Mesothelial cell of epicardium (in vitro differentiated cells): ENCODE measurements around the gene ACKR1. TPM values are rescaled to one million over a fixed set of nuclear protein-coding genes. Genes with fewer than 3 reads are reported as not detected.

Experiments used
- DNase-seq, 2 experiments: peaks; one replicate each; pipeline ENCODE4 v3.0.0; 2021; ENCODE audit warnings: low spot score in 2 of 2; ENCODE audit not compliant: unreplicated experiment in 2 of 2
- H3K27ac Mint-ChIP-seq: 2 replicates; pipeline ENCODE4 v1.8.0; 2021; ENCODE audit warnings: mixed read lengths
- H3K27me3 Mint-ChIP-seq: 2 replicates; pipeline ENCODE4 v1.8.0; 2021; ENCODE audit warnings: low read depth, mixed read lengths
- H3K36me3 Mint-ChIP-seq: 2 replicates; pipeline ENCODE4 v1.8.0; 2021; ENCODE audit warnings: mixed read lengths
- H3K4me1 Mint-ChIP-seq: 2 replicates; pipeline ENCODE4 v1.8.0; 2021; ENCODE audit warnings: mixed read lengths
- H3K4me3 Mint-ChIP-seq: 2 replicates; pipeline ENCODE4 v1.8.0; 2021; ENCODE audit warnings: mild to moderate bottlenecking, moderate library complexity, mixed read lengths
- H3K9me3 Mint-ChIP-seq: 2 replicates; pipeline ENCODE4 v1.8.0; 2021; ENCODE audit warnings: mixed read lengths
- CTCF ChIP-seq: fragments of 200-600 bp; sonication (generic); IDR thresholded peaks from one replicate; pipeline ENCODE4 v1.5.0; 2021; ENCODE audit warnings: antibody characterized with exemption; ENCODE audit not compliant: unreplicated experiment
- total RNA-seq: library from RNA; stranded (reverse); gene quantifications from 3 replicates; pipeline ENCODE4 v1.2.1, GENCODE V29; 2021

Gene ACKR1
- total RNA-seq, 1 donor from 2014 or later: 0.38 TPM

GRCh38 chr1:159207774-159208173 lies 3.1 kb downstream of the ACKR1 start:
- H3K9me3 Mint-ChIP-seq: no peaks in the 10 kb centered on the region
- H3K4me3 Mint-ChIP-seq: no peak overlapping the region
- no peaks in the 10 kb centered on the region for H3K36me3 Mint-ChIP-seq
- peaks cover 89% of the 10 kb centered on the region for H3K27me3 Mint-ChIP-seq
- no peak for TF ChIP-seq CTCF
- no peak for DNase-seq
- H3K27ac Mint-ChIP-seq: no peak overlapping the region
- peaks cover 8% of the 10 kb centered on the region for H3K4me1 Mint-ChIP-seq

GRCh38 chr1:159208175-159208825 lies 3.6 kb downstream of the ACKR1 start:
- Mint-ChIP-seq H3K4me1 (peaks cover 8% of the 10 kb centered on the region), H3K4me3 (no peak overlapping the region), H3K27ac (no peak overlapping the region), H3K9me3 (no peaks in the 10 kb centered on the region), H3K27me3 (peaks cover 86% of the 10 kb centered on the region), H3K36me3 (no peaks in the 10 kb centered on the region)
- no peak for TF ChIP-seq CTCF
- no peak for DNase-seq

GRCh38 chr1:159209061-159209460 lies 4.4 kb downstream of the ACKR1 start:
- no peak overlapping the region for H3K27ac Mint-ChIP-seq
- DNase-seq: no peak
- H3K27me3 Mint-ChIP-seq: peaks cover 81% of the 10 kb centered on the region
- no peak for TF ChIP-seq CTCF
- H3K36me3 Mint-ChIP-seq: no peaks in the 10 kb centered on the region
- no peak overlapping the region for H3K4me3 Mint-ChIP-seq
- no peaks in the 10 kb centered on the region for H3K9me3 Mint-ChIP-seq
- peaks cover 8% of the 10 kb centered on the region for H3K4me1 Mint-ChIP-seq

GRCh38 chr1:159211331-159212136 lies 6.9 kb downstream of the ACKR1 start:
- Mint-ChIP-seq H3K9me3 (no peaks in the 10 kb centered on the region), H3K36me3 (no peaks in the 10 kb centered on the region), H3K27me3 (peaks cover 80% of the 10 kb centered on the region), H3K4me3 (no peak overlapping the region), H3K27ac (no peak overlapping the region), H3K4me1 (peaks cover 2% of the 10 kb centered on the region)
- peak in 1 of 2 experiments; percentile 65 for DNase-seq
- TF ChIP-seq CTCF: peak; percentile 86

- H3K36me3 Mint-ChIP-seq: no peaks in the 10 kb centered on the region
- peaks cover 2% of the 10 kb centered on the region for H3K4me1 Mint-ChIP-seq
- no peak overlapping the region for H3K27ac Mint-ChIP-seq
- H3K9me3 Mint-ChIP-seq: no peaks in the 10 kb centered on the region
- H3K4me3 Mint-ChIP-seq: no peak overlapping the region
- peaks cover 79% of the 10 kb centered on the region for H3K27me3 Mint-ChIP-seq
- no peak for DNase-seq
- TF ChIP-seq CTCF: no peak
These were observed 7.9 kb downstream of the ACKR1 start for GRCh38 chr1:159212596-159212995.
